ENCODE data around the gene CANT1. TPM values are rescaled to one million over a fixed set of nuclear protein-coding genes. Genes with fewer than 3 reads are reported as not detected.

Gene CANT1
- total and polyA plus RNA-seq, 9 donors: 18.6 to 48.8 (median 33.8) TPM

DNA sequence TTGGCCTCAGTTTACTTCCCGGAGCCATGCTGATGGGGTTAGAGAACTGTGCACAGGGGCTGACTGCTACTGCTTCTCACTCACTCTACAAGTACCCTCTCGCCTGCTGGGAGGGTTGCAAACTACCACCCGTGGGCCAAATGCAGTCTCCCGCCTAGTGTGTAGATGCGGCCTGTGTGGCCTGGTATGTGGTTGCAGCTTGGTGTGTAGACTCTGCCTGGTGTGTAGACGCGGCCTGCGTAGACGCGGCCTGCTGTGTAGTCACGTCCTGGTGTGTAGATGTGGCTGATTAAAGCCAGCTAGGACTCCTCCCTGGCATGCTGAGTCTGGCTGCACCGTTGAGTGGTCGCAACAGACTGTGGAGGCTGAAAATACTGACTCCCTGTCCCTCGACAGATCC, 7.3 kb downstream of the CANT1 start:
- Histone ChIP-seq H3K4me1 (ENCODE audit: insufficient read depth) (peaks cover 3% of the 10 kb centered on the region), H3K36me3 (no peaks in the 10 kb centered on the region), H3K27me3 (no peaks in the 10 kb centered on the region), H3K4me3 (no peak overlapping the region), H3K9me3 (no peaks in the 10 kb centered on the region), H3K27ac (no peak overlapping the region)
- peak in 4 of 5 donors; percentile 5 to 25 (median 12) for DNase-seq
- TF ChIP-seq, protein P1, sequence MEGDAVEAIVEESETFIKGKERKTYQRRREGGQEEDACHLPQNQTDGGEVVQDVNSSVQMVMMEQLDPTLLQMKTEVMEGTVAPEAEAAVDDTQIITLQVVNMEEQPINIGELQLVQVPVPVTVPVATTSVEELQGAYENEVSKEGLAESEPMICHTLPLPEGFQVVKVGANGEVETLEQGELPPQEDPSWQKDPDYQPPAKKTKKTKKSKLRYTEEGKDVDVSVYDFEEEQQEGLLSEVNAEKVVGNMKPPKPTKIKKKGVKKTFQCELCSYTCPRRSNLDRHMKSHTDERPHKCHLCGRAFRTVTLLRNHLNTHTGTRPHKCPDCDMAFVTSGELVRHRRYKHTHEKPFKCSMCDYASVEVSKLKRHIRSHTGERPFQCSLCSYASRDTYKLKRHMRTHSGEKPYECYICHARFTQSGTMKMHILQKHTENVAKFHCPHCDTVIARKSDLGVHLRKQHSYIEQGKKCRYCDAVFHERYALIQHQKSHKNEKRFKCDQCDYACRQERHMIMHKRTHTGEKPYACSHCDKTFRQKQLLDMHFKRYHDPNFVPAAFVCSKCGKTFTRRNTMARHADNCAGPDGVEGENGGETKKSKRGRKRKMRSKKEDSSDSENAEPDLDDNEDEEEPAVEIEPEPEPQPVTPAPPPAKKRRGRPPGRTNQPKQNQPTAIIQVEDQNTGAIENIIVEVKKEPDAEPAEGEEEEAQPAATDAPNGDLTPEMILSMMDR (IDR thresholded peaks at IDR 0.05): no peak
- TF ChIP-seq POLR2A (IDR thresholded peaks at IDR 0.05) (no peak), EP300 (IDR thresholded peaks at IDR 0.05) (no peak)
- 82 to 90% (median 89%) methylated on average over 14 of the region's 14 CpGs for WGBS, 3 donors
- intact Hi-C loops (cut with DNase I): no loop called here

DNA sequence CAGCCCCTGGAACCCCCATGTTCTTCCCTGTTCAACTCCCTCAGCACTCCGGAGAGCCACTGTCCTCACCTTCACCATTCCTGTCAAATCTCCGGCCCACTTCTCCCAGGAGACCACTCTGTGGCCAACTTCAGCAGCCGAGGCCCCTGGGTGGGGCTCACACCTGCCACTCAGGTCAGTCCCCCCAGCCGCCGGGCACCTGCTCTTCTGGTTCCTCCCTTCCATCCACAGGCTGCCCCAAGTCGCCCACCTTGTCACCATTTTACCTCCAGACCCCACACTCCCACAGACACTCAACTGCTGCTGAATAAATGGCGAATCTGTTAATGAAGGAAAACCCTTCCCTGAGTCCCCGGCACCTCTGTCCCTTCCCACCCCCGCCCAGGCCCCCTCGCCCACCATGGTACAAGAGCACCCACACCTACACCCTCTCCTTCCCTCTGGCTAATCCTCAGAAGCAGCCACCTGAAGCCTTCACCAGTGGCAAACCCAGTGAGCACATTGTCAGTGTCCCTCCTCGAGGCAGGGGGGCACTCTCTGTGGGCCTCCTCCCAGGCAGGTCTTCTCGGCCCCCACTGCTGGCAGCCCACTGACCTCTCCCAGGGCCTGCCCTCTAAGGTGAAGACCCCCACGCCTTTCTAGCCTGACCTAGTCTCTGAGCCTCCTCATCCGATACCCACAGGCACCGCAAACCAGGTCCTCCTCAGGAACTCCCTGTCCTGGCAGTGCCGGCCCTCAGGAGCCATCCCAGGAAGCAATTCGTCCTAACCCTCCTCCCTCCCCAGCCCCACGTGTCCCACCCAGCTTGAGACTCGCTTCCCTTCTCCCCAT, 8.2 kb downstream of the CANT1 start:
- peak in 4 of 5 donors; percentile 5 to 30 (median 15) for DNase-seq
- H3K27ac ChIP-seq: no peak overlapping the region
- H3K27me3 ChIP-seq: no peaks in the 10 kb centered on the region
- intact Hi-C loops (cut with DNase I): no loop called here
- no peaks in the 10 kb centered on the region for H3K9me3 ChIP-seq
- WGBS, 3 donors: 87 to 88% (median 87%) methylated on average over 19 of the region's 19 CpGs
- no peaks in the 10 kb centered on the region for H3K4me1 ChIP-seq (ENCODE audit: insufficient read depth)
- no peak for TF ChIP-seq POLR2A (IDR thresholded peaks at IDR 0.05)
- no peak for TF ChIP-seq EP300 (IDR thresholded peaks at IDR 0.05)
- TF ChIP-seq, protein P1 (IDR thresholded peaks at IDR 0.05): no peak
- no peaks in the 10 kb centered on the region for H3K36me3 ChIP-seq
- H3K4me3 ChIP-seq: no peak overlapping the region

GRCh38 chr17:79000396-79001189, 9.0 kb downstream of the CANT1 start:
- peak in 3 of 5 donors; percentile 6 to 26 (median 13) for DNase-seq
- no peaks in the 10 kb centered on the region for H3K9me3 ChIP-seq
- TF ChIP-seq POLR2A (IDR thresholded peaks at IDR 0.05) (no peak), EP300 (IDR thresholded peaks at IDR 0.05) (no peak)
- TF ChIP-seq, protein P1 (IDR thresholded peaks at IDR 0.05): no peak
- no peaks in the 10 kb centered on the region for H3K27me3 ChIP-seq
- H3K4me3 ChIP-seq: no peak overlapping the region
- no peak overlapping the region for H3K27ac ChIP-seq
- H3K36me3 ChIP-seq: no peaks in the 10 kb centered on the region
- peaks cover 2% of the 10 kb centered on the region for H3K4me1 ChIP-seq (ENCODE audit: insufficient read depth)
- WGBS, 3 donors: 87 to 89% (median 88%) methylated on average over 25 of the region's 25 CpGs
- intact Hi-C loops (cut with DNase I): no loop called here

GRCh38 chr17:78999947-79000395, 9.6 kb downstream of the CANT1 start:
- Histone ChIP-seq H3K9me3 (no peaks in the 10 kb centered on the region), H3K4me3 (no peak overlapping the region), H3K36me3 (no peaks in the 10 kb centered on the region), H3K27ac (no peak overlapping the region), H3K4me1 (ENCODE audit: insufficient read depth) (peaks cover 2% of the 10 kb centered on the region), H3K27me3 (no peaks in the 10 kb centered on the region)
- intact Hi-C loops (cut with DNase I): loop anchor here in 2 of 4 donors (10.0 kb wide), 1 partner anchor 395 kb away; no protein-coding TSS in a partner anchor
- TF ChIP-seq POLR2A (IDR thresholded peaks at IDR 0.05) (no peak), EP300 (IDR thresholded peaks at IDR 0.05) (no peak)
- TF ChIP-seq, protein P1 (IDR thresholded peaks at IDR 0.05): no peak
- WGBS, 3 donors: 89 to 94% (median 93%) methylated on average over 12 of the region's 12 CpGs
- peak in 2 of 5 donors; percentile 5 to 8 for DNase-seq

Measured in ovary (tissue), 9 donors.